ENCODE results near the gene MARCHF11. TPM values are rescaled to one million over a fixed set of nuclear protein-coding genes. Genes with fewer than 3 reads are reported as not detected.

MARCHF11 gene
- total RNA-seq, 1 experiment from 2014 or later, result not detected

GRCh38 chr5:16143361-16144049 is 36.1 kb downstream of the MARCHF11 start:
- BruUV-seq (replicated peaks), result no TSS peak
- H3K4me3 ChIP-seq (ENCODE audit: low read depth in 2 of 2, low read length in 2 of 2), result no peak overlapping the region
- CTCF ChIA-PET, result no interaction called here
- H3K27me3 ChIP-seq (ENCODE audit: control insufficient read depth, insufficient read depth, low read length), result no peaks in the 10 kb centered on the region
- in situ Hi-C loops (cut with HindIII; ENCODE audit: low pct_unique_long_range_greater_than_20kb, low sequenced_read_pairs) (no loop called here), intact Hi-C loops (cut with micrococcal nuclease; ENCODE audit: unreplicated experiment) (no loop called here)
- POLR2A ChIA-PET, result no interaction called here
- no peaks in the 10 kb centered on the region for H3K36me3 ChIP-seq (ENCODE audit: control insufficient read depth, insufficient read depth, low read length)
- ATAC-seq, result no peak
- H3K9me3 ChIP-seq (ENCODE audit: control insufficient read depth, insufficient read depth, low read depth, low read length), result no peaks in the 10 kb centered on the region
- no peak for TF ChIP-seq POLR2AphosphoS5 (IDR thresholded peaks at IDR 0.05; ENCODE audit: low read depth, low read length)
- no peak for TF ChIP-seq CTCF (IDR thresholded peaks at IDR 0.05)
- no peak for TF ChIP-seq TCF7L2 (IDR thresholded peaks at IDR 0.05; ENCODE audit: low read depth, low read length)
- no peak for TF ChIP-seq REST (IDR thresholded peaks at IDR 0.05; ENCODE audit: insufficient read depth in 1 of 2, low read depth in 2 of 2, low read length in 1 of 2)
- no peak for TF ChIP-seq SIN3A (IDR thresholded peaks at IDR 0.05; ENCODE audit: borderline replicate concordance, insufficient read depth, low read depth, low read length)
- H3K27ac ChIP-seq (ENCODE audit: low read length), result no peak overlapping the region
- H3K4me1 ChIP-seq (ENCODE audit: control insufficient read depth, insufficient read depth, low read length), result no peaks in the 10 kb centered on the region
- DNase-seq (ENCODE audit: low read depth, low spot score), result no peak

DNA sequence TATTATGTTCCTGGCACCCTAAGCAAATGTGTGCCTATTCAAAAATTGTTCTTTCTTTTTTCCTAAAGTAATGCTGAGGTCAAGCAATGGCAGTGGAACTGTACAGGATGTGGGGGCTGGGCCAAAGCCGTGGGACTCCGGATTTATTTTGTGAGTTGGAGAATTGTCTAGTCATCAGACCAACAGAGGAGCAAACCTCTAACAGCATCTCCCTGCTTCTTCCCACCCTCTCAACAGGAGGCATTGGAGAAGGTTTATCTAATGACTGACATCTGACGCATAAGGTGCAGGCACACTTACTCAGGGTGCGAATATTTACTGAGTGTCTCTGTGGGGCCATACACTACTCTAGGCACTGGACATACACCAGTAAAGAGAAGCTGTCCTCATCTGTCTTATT is 38.6 kb downstream of the MARCHF11 start:
- Histone ChIP-seq H3K27ac (ENCODE audit: low read length) (no peak overlapping the region), H3K4me3 (ENCODE audit: low read depth in 2 of 2, low read length in 2 of 2) (no peak overlapping the region), H3K27me3 (ENCODE audit: control insufficient read depth, insufficient read depth, low read length) (no peaks in the 10 kb centered on the region), H3K36me3 (ENCODE audit: control insufficient read depth, insufficient read depth, low read length) (no peaks in the 10 kb centered on the region), H3K9me3 (ENCODE audit: control insufficient read depth, insufficient read depth, low read depth, low read length) (no peaks in the 10 kb centered on the region), H3K4me1 (ENCODE audit: control insufficient read depth, insufficient read depth, low read length) (no peaks in the 10 kb centered on the region)
- in situ Hi-C loops (cut with HindIII; ENCODE audit: low pct_unique_long_range_greater_than_20kb, low sequenced_read_pairs), result no loop called here
- CTCF ChIA-PET, result no interaction called here
- TF ChIP-seq REST (IDR thresholded peaks at IDR 0.05; ENCODE audit: insufficient read depth in 1 of 2, low read depth in 2 of 2, low read length in 1 of 2), result no peak
- POLR2A ChIA-PET, result no interaction called here
- ATAC-seq (no peak), DNase-seq (ENCODE audit: low read depth, low spot score) (no peak)
- intact Hi-C loops (cut with micrococcal nuclease; ENCODE audit: unreplicated experiment), result no loop called here
- no TSS peak for BruUV-seq (replicated peaks)

Measured in Panc1 (cell line).